GM10266 (cell line): ENCODE results near the gene SLC36A3.

Source experiments
- DNase-seq: peaks from one replicate; pipeline ENCODE4 v3.0.0; 2012; ENCODE audit errors: extremely low spot score
- CTCF ChIP-seq: IDR thresholded peaks from 2 replicates; pipeline ENCODE4 v1.5.1; 2012; ENCODE audit warnings: mild to moderate bottlenecking, low read depth; ENCODE audit not compliant: control insufficient read depth, insufficient read depth; ENCODE audit errors: missing control alignments

The SLC36A3 gene

GRCh38 chr5:151298063-151298855 is 5.3 kb downstream of the SLC36A3 start:
- peak; percentile 78 for TF ChIP-seq CTCF
- DNase-seq: peak; percentile 81

GRCh38 chr5:151296974-151297373 is 6.6 kb downstream of the SLC36A3 start:
- no peak for TF ChIP-seq CTCF
- no peak for DNase-seq

GRCh38 chr5:151296478-151296830 is 7.1 kb downstream of the SLC36A3 start:
- no peak for DNase-seq
- TF ChIP-seq CTCF: no peak

- TF ChIP-seq CTCF: no peak
- no peak for DNase-seq
Measured at GRCh38 chr5:151295791-151296477, 7.6 kb downstream of the SLC36A3 start.

GRCh38 chr5:151295138-151295537 is 8.4 kb downstream of the SLC36A3 start:
- no peak for TF ChIP-seq CTCF

GRCh38 chr5:151293624-151294023 is 9.9 kb downstream of the SLC36A3 start:
- TF ChIP-seq CTCF: no peak
- DNase-seq: no peak

More at GRCh38 chr5:151295138-151295537, 8.4 kb downstream of the SLC36A3 start:
- DNase-seq: no peak

GRCh38 chr5:151288180-151288579 is 15.4 kb downstream of the SLC36A3 start:
- DNase-seq: no peak

More at GRCh38 chr5:151288180-151288579, 15.4 kb downstream of the SLC36A3 start:
- TF ChIP-seq CTCF: peak; percentile 36
